MM.1S (cell line): ENCODE measurements around the gene CBX3.

Experiments used
- DNase-seq: peaks from one replicate; pipeline ENCODE4 v3.0.0-alpha.2; 2015
- H2AFZ ChIP-seq: fragments of 300-600 bp; sonication (generic); 2 replicates; pipeline ENCODE4 v1.6.0; 2016; ENCODE audit warnings: antibody characterized with exemption, low read length
- H3F3A ChIP-seq: fragments of 300-600 bp; sonication (generic); 2 replicates; pipeline ENCODE4 v1.6.1; 2016; ENCODE audit warnings: mild to moderate bottlenecking, antibody characterized with exemption, low read length, moderate library complexity, mixed read lengths; ENCODE audit not compliant: insufficient read depth
- H3K27ac ChIP-seq: fragments of 300-600 bp; sonication (generic); 2 replicates; pipeline ENCODE4 v1.5.1; 2016; ENCODE audit warnings: mild to moderate bottlenecking, low read length
- H3K27me3 ChIP-seq: fragments of 300-600 bp; sonication (generic); replicated peaks from 2 replicates; pipeline ENCODE4 v1.6.0; 2016; ENCODE audit warnings: low read length; ENCODE audit not compliant: insufficient read depth
- H3K36me3 ChIP-seq: fragments of 300-600 bp; sonication (generic); replicated peaks from 2 replicates; pipeline ENCODE4 v1.6.1; 2016; ENCODE audit warnings: mild to moderate bottlenecking, low read length, mixed read lengths; ENCODE audit not compliant: insufficient read depth
- H3K4me1 ChIP-seq: fragments of 300-600 bp; sonication (generic); 2 replicates; pipeline ENCODE4 v1.6.1; 2016; ENCODE audit warnings: low read length, mixed read lengths
- H3K4me2 ChIP-seq: fragments of 300-600 bp; sonication (generic); 2 replicates; pipeline ENCODE4 v1.6.0; 2016; ENCODE audit warnings: low read depth, low read length
- H3K4me3 ChIP-seq: fragments of 300-600 bp; sonication (generic); 2 replicates; pipeline ENCODE4 v1.5.1; 2016; ENCODE audit warnings: low read length, mixed read lengths
- H3K79me2 ChIP-seq: fragments of 300-600 bp; sonication (generic); 2 replicates; pipeline ENCODE4 v1.6.1; 2016; ENCODE audit warnings: mixed run types, low read length, mixed read lengths
- H3K9ac ChIP-seq: fragments of 300-600 bp; sonication (generic); 2 replicates; pipeline ENCODE4 v1.6.1; 2016; ENCODE audit warnings: low read length, mixed read lengths
- H3K9me2 ChIP-seq: fragments of 300-600 bp; sonication (generic); replicated peaks from 2 replicates; pipeline ENCODE4 v1.6.1; 2016; ENCODE audit warnings: mild to moderate bottlenecking, low read length, mixed read lengths; ENCODE audit not compliant: insufficient read depth
- H3K9me3 ChIP-seq: fragments of 300-600 bp; sonication (generic); replicated peaks from 2 replicates; pipeline ENCODE4 v1.6.1; 2016; ENCODE audit warnings: mild to moderate bottlenecking, low read length, mixed read lengths; ENCODE audit not compliant: insufficient read depth
- H4K20me1 ChIP-seq: fragments of 300-600 bp; sonication (generic); 2 replicates; pipeline ENCODE4 v1.6.1; 2016; ENCODE audit warnings: mild to moderate bottlenecking, low read length, moderate library complexity, mixed read lengths; ENCODE audit not compliant: insufficient read depth
- CTCF ChIP-seq: fragments of 300-600 bp; sonication (generic); IDR thresholded peaks from 2 replicates; pipeline ENCODE4 v1.5.1; 2016; ENCODE audit warnings: antibody characterized with exemption, low read length, mixed read lengths
- EZH2 ChIP-seq: fragments of 300-600 bp; sonication (generic); optimal IDR thresholded peaks from 2 replicates; pipeline ENCODE3; 2017; ENCODE audit warnings: low read depth, mild to moderate bottlenecking, antibody characterized with exemption, low read length, mixed read lengths
- EZH2phosphoT487 ChIP-seq: fragments of 300-600 bp; sonication (generic); IDR thresholded peaks from 2 replicates; pipeline ENCODE4 v1.6.1; 2018; ENCODE audit warnings: antibody characterized with exemption, low read length

Gene CBX3

GRCh38 chr7:26216049-26216448 is 14.5 kb downstream of the CBX3 start:
- Histone ChIP-seq H3K4me2 (no peak overlapping the region), H2AFZ (no peak overlapping the region), H3K79me2 (0 out of 2 replicates have a peak, but pooled peaks cover 6% of the 10 kb centered on the region), H3K27me3 (no peaks in the 10 kb centered on the region), H3K27ac (no peak overlapping the region), H3K4me1 (no peaks in the 10 kb centered on the region), H3K9me3 (no peaks in the 10 kb centered on the region), H3K4me3 (no peak overlapping the region), H3F3A (peaks cover 11% of the 10 kb centered on the region; the same call in 1 of the 2 replicates), H3K9me2 (no peaks in the 10 kb centered on the region), H4K20me1 (0 out of 2 replicates have a peak, but pooled peaks cover 5% of the 10 kb centered on the region), H3K9ac (no peak overlapping the region), H3K36me3 (no peaks in the 10 kb centered on the region; the same call in 1 of the 2 replicates)
- no peak for DNase-seq
- TF ChIP-seq EZH2, result no peak
- TF ChIP-seq EZH2phosphoT487, result no peak
- TF ChIP-seq CTCF, result no peak

- no peak for TF ChIP-seq EZH2phosphoT487
- TF ChIP-seq EZH2, result no peak
- Histone ChIP-seq H3K4me2 (no peak overlapping the region), H3K9me2 (no peaks in the 10 kb centered on the region), H3K9me3 (no peaks in the 10 kb centered on the region), H3K36me3 (no peaks in the 10 kb centered on the region), H3K4me1 (no peaks in the 10 kb centered on the region), H3K27me3 (no peaks in the 10 kb centered on the region), H3K4me3 (no peak overlapping the region), H3K9ac (no peak overlapping the region), H3K79me2 (no peaks in the 10 kb centered on the region), H3K27ac (no peak overlapping the region), H3F3A (no peaks in the 10 kb centered on the region), H4K20me1 (no peaks in the 10 kb centered on the region), H2AFZ (no peak overlapping the region)
- no peak for DNase-seq
These were observed 22.8 kb downstream of the CBX3 start for GRCh38 chr7:26224359-26224758.

DNA sequence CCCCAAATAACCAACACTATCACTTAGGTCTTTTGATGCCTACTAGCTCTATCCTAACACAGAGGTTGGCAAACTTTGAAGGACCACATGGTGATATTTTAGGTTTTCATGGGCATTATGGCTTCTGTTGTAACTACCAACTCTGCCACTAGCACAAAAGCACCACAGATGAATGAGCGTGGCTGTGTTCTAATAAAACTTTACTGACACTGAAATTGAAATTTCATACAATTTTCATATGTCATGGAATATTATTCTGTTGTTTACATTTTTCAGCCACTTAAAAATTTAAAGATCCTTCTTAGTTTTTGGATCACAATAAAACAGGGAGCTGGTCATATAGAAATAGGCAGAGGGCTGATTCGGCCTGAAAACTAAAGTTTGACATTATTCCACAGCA is 26.4 kb downstream of the CBX3 start:
- no peak overlapping the region for H3K4me3 ChIP-seq
- no peak for DNase-seq
- H3F3A ChIP-seq, result no peaks in the 10 kb centered on the region
- no peak overlapping the region for H2AFZ ChIP-seq
- H3K4me2 ChIP-seq, result no peak overlapping the region
- no peak for TF ChIP-seq CTCF
- no peak for TF ChIP-seq EZH2phosphoT487
- no peak for TF ChIP-seq EZH2
- H3K27ac ChIP-seq, result no peak overlapping the region
- no peaks in the 10 kb centered on the region for H3K79me2 ChIP-seq
- no peaks in the 10 kb centered on the region for H3K9me3 ChIP-seq
- H3K36me3 ChIP-seq, result no peaks in the 10 kb centered on the region
- no peaks in the 10 kb centered on the region for H3K4me1 ChIP-seq
- H3K27me3 ChIP-seq, result no peaks in the 10 kb centered on the region
- H4K20me1 ChIP-seq, result no peaks in the 10 kb centered on the region
- H3K9ac ChIP-seq, result no peak overlapping the region
- H3K9me2 ChIP-seq, result no peaks in the 10 kb centered on the region

- Histone ChIP-seq H2AFZ (no peak overlapping the region), H3F3A (no peaks in the 10 kb centered on the region), H3K9ac (no peak overlapping the region), H3K9me2 (no peaks in the 10 kb centered on the region), H3K27ac (no peak overlapping the region), H3K27me3 (no peaks in the 10 kb centered on the region), H3K4me1 (no peaks in the 10 kb centered on the region), H3K4me3 (no peak overlapping the region), H4K20me1 (no peaks in the 10 kb centered on the region), H3K36me3 (no peaks in the 10 kb centered on the region), H3K79me2 (no peaks in the 10 kb centered on the region), H3K4me2 (no peak overlapping the region), H3K9me3 (no peaks in the 10 kb centered on the region)
- TF ChIP-seq EZH2phosphoT487 (no peak), CTCF (0 out of 2 replicates have a peak, but pooled peaks have one; percentile 3), EZH2 (no peak)
- DNase-seq, result no peak
These were observed 32.5 kb downstream of the CBX3 start for GRCh38 chr7:26233902-26234511.
